ENCODE results near the gene NUDT8.

The NUDT8 gene

GRCh38 chr11:67671211-67671520, 41.4 kb upstream of the NUDT8 start:
- Mint-ChIP-seq H3K36me3 (ENCODE audit: low read depth) (no peaks in the 10 kb centered on the region), H3K9me3 (peaks cover 6% of the 10 kb centered on the region), H3K4me1 (no peaks in the 10 kb centered on the region), H3K27me3 (ENCODE audit: low read depth, poor library complexity) (peaks cover 13% of the 10 kb centered on the region), H3K4me3 (no peak overlapping the region), H3K27ac (no peak overlapping the region)
- TF ChIP-seq, protein P1, sequence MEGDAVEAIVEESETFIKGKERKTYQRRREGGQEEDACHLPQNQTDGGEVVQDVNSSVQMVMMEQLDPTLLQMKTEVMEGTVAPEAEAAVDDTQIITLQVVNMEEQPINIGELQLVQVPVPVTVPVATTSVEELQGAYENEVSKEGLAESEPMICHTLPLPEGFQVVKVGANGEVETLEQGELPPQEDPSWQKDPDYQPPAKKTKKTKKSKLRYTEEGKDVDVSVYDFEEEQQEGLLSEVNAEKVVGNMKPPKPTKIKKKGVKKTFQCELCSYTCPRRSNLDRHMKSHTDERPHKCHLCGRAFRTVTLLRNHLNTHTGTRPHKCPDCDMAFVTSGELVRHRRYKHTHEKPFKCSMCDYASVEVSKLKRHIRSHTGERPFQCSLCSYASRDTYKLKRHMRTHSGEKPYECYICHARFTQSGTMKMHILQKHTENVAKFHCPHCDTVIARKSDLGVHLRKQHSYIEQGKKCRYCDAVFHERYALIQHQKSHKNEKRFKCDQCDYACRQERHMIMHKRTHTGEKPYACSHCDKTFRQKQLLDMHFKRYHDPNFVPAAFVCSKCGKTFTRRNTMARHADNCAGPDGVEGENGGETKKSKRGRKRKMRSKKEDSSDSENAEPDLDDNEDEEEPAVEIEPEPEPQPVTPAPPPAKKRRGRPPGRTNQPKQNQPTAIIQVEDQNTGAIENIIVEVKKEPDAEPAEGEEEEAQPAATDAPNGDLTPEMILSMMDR (IDR thresholded peaks at IDR 0.05), result no peak
- no peak for DNase-seq

DNA sequence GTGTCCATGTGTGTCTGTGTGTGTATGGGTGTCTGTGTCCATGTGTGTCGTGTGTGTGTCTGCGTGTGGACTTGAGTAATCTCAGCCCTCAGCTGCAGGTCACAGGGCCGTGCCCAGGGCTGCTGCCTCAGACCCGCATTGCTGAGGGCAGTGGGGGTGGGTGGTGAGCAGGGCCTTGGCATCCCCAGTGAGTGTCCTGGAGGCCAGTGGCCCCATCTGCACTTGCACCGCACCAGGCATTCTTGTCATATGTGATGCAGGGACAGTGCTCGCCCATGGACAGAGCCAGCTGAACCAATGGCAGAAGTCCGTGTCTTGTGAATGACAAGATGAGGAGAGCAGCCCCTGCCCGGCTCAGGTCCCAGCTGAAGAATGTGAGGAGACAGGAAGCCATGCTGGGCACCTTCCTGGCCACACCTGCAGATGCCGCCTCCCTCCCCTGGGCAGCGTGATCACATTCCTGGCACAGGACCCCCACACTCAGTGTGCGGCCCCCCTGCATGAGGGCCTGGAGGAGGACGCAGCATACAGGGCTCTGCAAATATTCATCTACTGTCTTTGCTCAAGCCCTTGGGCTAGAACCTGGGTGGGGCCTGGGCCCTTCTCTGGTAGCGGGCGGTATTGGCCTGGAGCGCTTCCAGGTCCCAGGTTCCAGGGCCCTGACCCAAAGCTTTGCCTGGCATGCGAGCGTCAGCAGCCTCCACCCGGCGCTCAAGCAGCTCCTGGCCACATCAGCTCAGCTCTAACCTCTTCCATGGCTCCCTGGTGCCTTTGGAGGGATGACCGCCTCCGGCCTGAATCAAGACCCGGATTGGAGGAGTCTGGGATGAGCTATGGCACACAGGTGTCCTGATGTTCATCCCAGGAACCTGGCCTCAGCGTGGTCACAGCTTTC, 40.8 kb upstream of the NUDT8 start:
- Mint-ChIP-seq H3K4me1 (no peaks in the 10 kb centered on the region), H3K4me3 (no peak overlapping the region), H3K27ac (no peak overlapping the region), H3K27me3 (ENCODE audit: low read depth, poor library complexity) (peaks cover 11% of the 10 kb centered on the region), H3K9me3 (peaks cover 3% of the 10 kb centered on the region), H3K36me3 (ENCODE audit: low read depth) (no peaks in the 10 kb centered on the region)
- TF ChIP-seq, protein P1 (IDR thresholded peaks at IDR 0.05), result no peak
- DNase-seq, result no peak

DNA sequence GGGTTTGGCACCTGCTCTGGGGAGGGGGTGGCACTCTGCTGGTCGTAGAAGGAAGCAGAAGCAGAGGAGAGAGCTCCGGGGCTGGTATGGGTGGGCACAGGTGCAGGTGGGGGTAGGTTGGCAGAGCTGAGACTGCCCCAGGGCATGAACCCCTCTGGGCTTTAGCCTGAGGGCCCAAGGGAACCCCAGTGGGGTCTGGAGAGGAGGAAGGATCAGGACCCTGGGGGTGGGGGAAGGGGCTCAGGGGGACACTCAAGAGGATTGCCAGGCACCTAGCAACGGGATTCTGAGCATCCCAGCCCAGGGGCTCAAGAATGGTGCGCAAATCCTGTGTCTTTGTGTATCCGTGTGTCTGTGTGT, 38.4 kb upstream of the NUDT8 start:
- TF ChIP-seq, protein P1 (IDR thresholded peaks at IDR 0.05), result no peak
- H3K27ac Mint-ChIP-seq, result no peak overlapping the region
- no peak for DNase-seq

DNA sequence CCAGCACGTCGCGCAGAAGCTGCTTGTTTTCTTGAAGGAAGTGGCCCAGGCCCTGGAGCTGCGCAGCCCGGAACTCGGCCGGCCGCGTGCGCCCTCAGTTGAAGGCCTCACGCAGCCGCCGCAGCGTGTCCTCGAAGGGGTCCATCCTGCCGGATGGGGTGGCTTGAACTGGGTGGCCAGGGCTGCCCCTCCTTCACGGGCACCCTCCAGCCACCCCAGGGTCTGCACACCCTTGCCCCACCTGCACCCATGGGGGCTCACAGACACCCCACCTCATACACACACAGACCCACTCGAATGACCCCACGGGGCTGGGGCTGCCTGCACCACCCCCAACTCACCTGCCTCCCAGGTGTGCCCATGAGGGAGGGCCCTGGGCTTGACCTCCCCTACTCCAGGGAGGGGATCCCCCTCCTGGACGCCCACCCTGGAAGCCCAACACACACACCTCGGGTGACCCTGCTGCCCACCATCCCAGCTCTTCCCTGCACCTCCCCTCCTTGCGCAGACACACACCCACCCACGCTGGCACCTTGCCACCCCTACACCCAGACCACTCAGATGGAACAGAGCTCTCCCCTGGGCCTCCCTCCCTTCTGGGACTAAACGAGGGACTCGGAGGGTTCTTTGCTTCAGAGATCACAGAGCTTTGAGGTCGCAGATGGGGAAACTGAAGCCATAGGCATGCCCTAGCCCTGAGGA, 37.9 kb upstream of the NUDT8 start:
- H3K9me3 Mint-ChIP-seq, result no peaks in the 10 kb centered on the region
- DNase-seq, result no peak
- H3K4me3 Mint-ChIP-seq, result no peak overlapping the region
- no peak overlapping the region for H3K27ac Mint-ChIP-seq
- peaks cover 2% of the 10 kb centered on the region for H3K27me3 Mint-ChIP-seq (ENCODE audit: low read depth, poor library complexity)
- H3K36me3 Mint-ChIP-seq (ENCODE audit: low read depth), result no peaks in the 10 kb centered on the region
- peaks cover under 1% of the 10 kb centered on the region for H3K4me1 Mint-ChIP-seq
- TF ChIP-seq, protein P1 (IDR thresholded peaks at IDR 0.05), result no peak

More for the DNA sequence above, 38.4 kb upstream of the NUDT8 start:
- no peaks in the 10 kb centered on the region for H3K9me3 Mint-ChIP-seq
- H3K36me3 Mint-ChIP-seq (ENCODE audit: low read depth), result no peaks in the 10 kb centered on the region
- H3K4me1 Mint-ChIP-seq, result no peaks in the 10 kb centered on the region
- no peak overlapping the region for H3K4me3 Mint-ChIP-seq
- no peaks in the 10 kb centered on the region for H3K27me3 Mint-ChIP-seq (ENCODE audit: low read depth, poor library complexity)

DNA sequence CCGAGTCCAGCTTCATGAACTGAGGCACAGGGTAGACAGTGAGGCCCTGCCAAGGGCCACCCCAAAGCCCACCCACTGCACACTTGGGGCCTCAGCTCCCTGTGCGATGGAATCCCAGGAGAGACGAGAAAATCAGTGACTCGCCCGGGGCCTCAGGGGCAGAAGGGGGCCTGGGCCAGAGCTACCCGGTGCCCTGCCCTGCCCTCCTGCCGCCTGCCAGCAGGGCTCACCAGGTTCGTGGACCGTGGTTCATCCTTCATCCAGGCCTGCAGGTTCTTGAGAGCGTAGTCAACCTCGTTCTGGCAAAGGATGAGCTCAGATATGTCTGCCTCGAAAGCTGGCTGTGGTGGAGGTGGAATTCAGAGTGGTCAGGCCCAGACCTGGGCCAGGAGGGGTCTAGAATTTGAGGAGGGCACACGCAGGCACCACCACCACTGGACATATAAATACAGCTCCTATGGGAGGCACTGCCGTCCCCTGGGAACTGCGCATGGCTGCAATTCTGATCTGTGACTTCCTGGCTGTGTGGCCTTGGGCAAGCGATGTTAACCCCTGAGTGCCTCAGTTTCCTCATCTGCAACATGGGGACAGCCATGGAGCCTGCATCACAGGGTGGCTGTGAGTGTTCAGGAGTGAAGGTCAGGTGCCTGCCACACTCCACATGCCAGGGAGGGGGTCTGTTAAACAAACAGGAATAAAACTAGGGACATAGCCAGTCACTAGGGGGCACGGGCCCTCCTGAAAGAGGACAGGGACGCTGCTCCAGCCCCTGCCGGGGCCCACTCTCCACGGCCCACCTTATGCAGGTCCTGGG, 37.1 kb upstream of the NUDT8 start:
- TF ChIP-seq, protein P1 (IDR thresholded peaks at IDR 0.05), result no peak
- H3K4me3 Mint-ChIP-seq, result no peak overlapping the region
- no peaks in the 10 kb centered on the region for H3K36me3 Mint-ChIP-seq (ENCODE audit: low read depth)
- peaks cover 4% of the 10 kb centered on the region for H3K4me1 Mint-ChIP-seq
- H3K9me3 Mint-ChIP-seq, result no peaks in the 10 kb centered on the region
- no peak for DNase-seq
- H3K27me3 Mint-ChIP-seq (ENCODE audit: low read depth, poor library complexity), result peaks cover 6% of the 10 kb centered on the region
- no peak overlapping the region for H3K27ac Mint-ChIP-seq

Data from nephron progenitor cell (in vitro differentiated cells).